IMR-90 (cell line): ENCODE results near the gene ARHGAP15. TPM values are rescaled to one million over a fixed set of nuclear protein-coding genes. Genes with fewer than 3 reads are reported as not detected.

Experiments
- ATAC-seq: fragments of 200-7000 bp; cut with Tn5 transposase; 2 replicates; pipeline ENCODE4 v1.9.1; 2020; ENCODE audit warnings: low read depth, mild to moderate bottlenecking, moderate library complexity
- BruUV-seq: library from RNA; stranded (reverse); fragments of 400-500 nt; replicated peaks from 2 replicates; lab custom pipeline; 2021; lab: Mats Ljungman, UMichigan
- CTCF ChIA-PET: fragments of 300-600 bp; formaldehyde crosslinking; extraction: SDS; loops from one replicate; lab custom pipeline; 2021; ENCODE audit warnings: antibody characterized with exemption; lab: Yijun Ruan, JAX
- POLR2A ChIA-PET: fragments of 300-600 bp; sonication (Branson Sonifier 250); formaldehyde crosslinking; loops from one replicate; lab custom pipeline; 2022; ENCODE audit warnings: antibody characterized with exemption; ENCODE audit not compliant: unreplicated experiment; lab: Charles Lee
- DNase-seq: peaks from one replicate; pipeline ENCODE4 v3.0.0; 2013
- H2AFZ ChIP-seq: replicated peaks from 2 replicates; pipeline ENCODE3; 2013; ENCODE audit warnings: low read length, mild to moderate bottlenecking; ENCODE audit not compliant: poor library complexity
- H2AK5ac ChIP-seq: 2 replicates; pipeline ENCODE4 v1.6.1; 2013; ENCODE audit warnings: low read depth, low read length, inconsistent platforms
- H2AK9ac ChIP-seq: replicated peaks from 2 replicates; pipeline ENCODE3; 2013; ENCODE audit warnings: mild to moderate bottlenecking, low read depth, low read length, moderate library complexity; ENCODE audit not compliant: poor library complexity
- H2BK120ac ChIP-seq: 2 replicates; pipeline ENCODE4 v1.6.1; 2013; ENCODE audit warnings: low read depth, low read length, inconsistent platforms
- H2BK15ac ChIP-seq: 3 replicates; pipeline ENCODE4 v1.6.1; 2013; ENCODE audit warnings: low read depth, low read length, inconsistent platforms
- H2BK20ac ChIP-seq: 2 replicates; pipeline ENCODE4 v1.6.1; 2013; ENCODE audit warnings: low read depth, mild to moderate bottlenecking, inconsistent platforms, low read length, moderate library complexity
- H2BK5ac ChIP-seq: 2 replicates; pipeline ENCODE4 v1.6.1; 2013; ENCODE audit warnings: mild to moderate bottlenecking, low read depth, low read length, inconsistent platforms; ENCODE audit not compliant: poor library complexity, severe bottlenecking
- H3K14ac ChIP-seq: replicated peaks from 2 replicates; pipeline ENCODE4 v1.6.1; 2013; ENCODE audit warnings: low read depth, low read length, inconsistent platforms
- H3K18ac ChIP-seq: 2 replicates; pipeline ENCODE4 v1.6.1; 2013; ENCODE audit warnings: low read depth, low read length, control low read depth
- H3K23ac ChIP-seq: 2 replicates; pipeline ENCODE4 v1.6.1; 2013; ENCODE audit warnings: low read depth, low read length, inconsistent platforms
- H3K27ac ChIP-seq: 2 replicates; pipeline ENCODE4 v1.5.1; 2013; ENCODE audit warnings: mild to moderate bottlenecking, control low read depth, low read length; ENCODE audit not compliant: insufficient read depth
- H3K27me3 ChIP-seq: 2 replicates; pipeline ENCODE4 v1.6.1; 2013; ENCODE audit warnings: low read length; ENCODE audit not compliant: control insufficient read depth, insufficient read depth
- H3K36me3 ChIP-seq: 2 replicates; pipeline ENCODE4 v1.6.1; 2013; ENCODE audit warnings: low read length, mixed read lengths; ENCODE audit not compliant: control insufficient read depth, insufficient read depth
- H3K4ac ChIP-seq: 2 replicates; pipeline ENCODE4 v1.6.1; 2013; ENCODE audit warnings: low read depth, low read length, inconsistent platforms
- H3K4me1 ChIP-seq: 2 replicates; pipeline ENCODE4 v1.6.1; 2013; ENCODE audit warnings: low read length, mixed read lengths; ENCODE audit not compliant: control insufficient read depth, insufficient read depth
- H3K4me2 ChIP-seq: 2 replicates; pipeline ENCODE4 v1.6.1; 2013; ENCODE audit warnings: low read depth, mild to moderate bottlenecking, control low read depth, low read length, moderate library complexity
- H3K4me3 ChIP-seq: 2 replicates; pipeline ENCODE4 v1.5.1; 2013; ENCODE audit warnings: low read depth, mild to moderate bottlenecking, control low read depth, low read length, moderate library complexity; ENCODE audit not compliant: insufficient read depth
- H3K56ac ChIP-seq: 2 replicates; pipeline ENCODE4 v1.6.1; 2013; ENCODE audit warnings: low read length, inconsistent platforms; ENCODE audit not compliant: insufficient read depth; ENCODE audit errors: extremely low read depth
- H3K79me1 ChIP-seq, 2 experiments: 2 replicates each; pipeline ENCODE4 v1.6.1; 2013; ENCODE audit warnings: low read length in 2 of 2, inconsistent platforms in 1 of 2, low read depth in 1 of 2
- H3K9ac ChIP-seq: 2 replicates; pipeline ENCODE4 v1.6.1; 2013; ENCODE audit warnings: low read depth, low read length, control low read depth
- H3K9me1 ChIP-seq: 2 replicates; pipeline ENCODE4 v1.6.1; 2013; ENCODE audit warnings: low read length, inconsistent platforms; ENCODE audit not compliant: insufficient read depth
- H3K9me3 ChIP-seq: 2 replicates; pipeline ENCODE4 v1.6.1; 2013; ENCODE audit warnings: low read length; ENCODE audit not compliant: control insufficient read depth, insufficient read depth
- H4K20me1 ChIP-seq: 2 replicates; pipeline ENCODE4 v1.6.1; 2013; ENCODE audit warnings: low read length, inconsistent platforms; ENCODE audit not compliant: insufficient read depth
- H4K5ac ChIP-seq: 2 replicates; pipeline ENCODE4 v1.6.1; 2013; ENCODE audit warnings: mild to moderate bottlenecking, low read depth, low read length, control low read depth
- H4K8ac ChIP-seq, 2 experiments: 2 replicates each; pipeline ENCODE4 v1.6.1; 2013; ENCODE audit warnings: low read depth in 2 of 2, low read length in 2 of 2, control low read depth in 1 of 2, inconsistent platforms in 1 of 2
- H4K91ac ChIP-seq: 2 replicates; pipeline ENCODE4 v1.6.1; 2013; ENCODE audit warnings: low read depth, low read length, inconsistent platforms; ENCODE audit not compliant: insufficient read depth
- BHLHE40 ChIP-seq: fragments of 150-350 bp; IDR thresholded peaks from 2 replicates; pipeline ENCODE4 v1.6.1; 2016; ENCODE audit warnings: mild to moderate bottlenecking, low read depth, low read length
- CEBPB ChIP-seq: IDR thresholded peaks from 2 replicates; pipeline ENCODE4 v1.6.1; 2012; ENCODE audit warnings: low read depth, low read length, improper control_type of control experiment
- CHD1 ChIP-seq: IDR thresholded peaks from 2 replicates; pipeline ENCODE4 v1.6.1; 2012; ENCODE audit warnings: low read depth, low read length, improper control_type of control experiment
- FOS ChIP-seq: fragments of 150-350 bp; IDR thresholded peaks from 2 replicates; pipeline ENCODE4 v1.6.1; 2016; ENCODE audit warnings: low read depth, low read length
- MAFK ChIP-seq: IDR thresholded peaks from 2 replicates; pipeline ENCODE4 v1.6.1; 2012; ENCODE audit warnings: low read depth, low read length, improper control_type of control experiment
- MAZ ChIP-seq: IDR thresholded peaks from 2 replicates; pipeline ENCODE4 v1.6.1; 2012; ENCODE audit warnings: low read depth, mild to moderate bottlenecking, low read length, improper control_type of control experiment, moderate library complexity, borderline replicate concordance
- MXI1 ChIP-seq: IDR thresholded peaks from 2 replicates; pipeline ENCODE4 v1.6.1; 2012; ENCODE audit warnings: low read depth, mild to moderate bottlenecking, low read length, moderate library complexity, borderline replicate concordance
- NFE2L2 ChIP-seq: fragments of 150-350 bp; IDR thresholded peaks from 2 replicates; pipeline ENCODE4 v1.6.1; 2016; ENCODE audit warnings: low read depth, mild to moderate bottlenecking, low read length
- POLR2A ChIP-seq: IDR thresholded peaks from 2 replicates; pipeline ENCODE4 v1.6.1; 2012; ENCODE audit warnings: mild to moderate bottlenecking, low read depth, low read length
- RAD21 ChIP-seq: IDR thresholded peaks from 2 replicates; pipeline ENCODE4 v1.6.1; 2012; ENCODE audit warnings: low read length, improper control_type of control experiment
- RCOR1 ChIP-seq: IDR thresholded peaks from 2 replicates; pipeline ENCODE4 v1.6.1; 2012; ENCODE audit warnings: mild to moderate bottlenecking, low read length, improper control_type of control experiment; ENCODE audit not compliant: insufficient replicate concordance
- RFX5 ChIP-seq: IDR thresholded peaks from 2 replicates; pipeline ENCODE4 v1.8.0; 2012; ENCODE audit warnings: low read depth, mild to moderate bottlenecking, low read length, moderate library complexity
- SMC3 ChIP-seq: fragments of 150-350 bp; IDR thresholded peaks from 2 replicates; pipeline ENCODE4 v1.6.1; 2016; ENCODE audit warnings: low read depth, mild to moderate bottlenecking, antibody characterized with exemption, low read length, moderate library complexity
- WGBS, 2 experiments: methylation state at CpG; one replicate each; pipeline versions ENCODE4 v1.1.5 to v1.1.7; 2013; ENCODE audit warnings: missing lambda C conversion rate in 2 of 2; ENCODE audit not compliant: insufficient read length in 1 of 2; ENCODE audit errors: extremely low coverage in 2 of 2; 5-methylcytosine and 5-hydroxymethylcytosine counted together
- dilution Hi-C: fragments of 300-500 bp; cut with HindIII; formaldehyde crosslinking; loops from one replicate; pipeline ENCODE4 v1.14.3; 2018; ENCODE audit warnings: low sequenced_read_pairs; ENCODE audit not compliant: unreplicated experiment
- in situ Hi-C: fragments of 300-500 bp; cut with MboI; formaldehyde crosslinking; loops from 3 replicates; pipeline ENCODE4 v1.14.3; 2019; ENCODE audit warnings: low sequenced_read_pairs, inconsistent platforms, mixed read lengths
- intact Hi-C: fragments of 100-400 bp; cut with micrococcal nuclease; formaldehyde crosslinking; loops from 2 replicates; pipeline ENCODE4 v1.10.0; 2022
- polyA plus RNA-seq, 3 experiments: library from polyadenylated mRNA; depleted of rRNA; stranded (reverse); fragments of >200 nt; gene quantifications; 2 replicates each; pipeline ENCODE4 v1.2.3, GENCODE V29; 2012; ENCODE audit warnings: low replicate concordance in 1 of 3
- total RNA-seq: library from RNA; depleted of rRNA; stranded (reverse); fragments of >200 nt; gene quantifications from 2 replicates; pipeline ENCODE4 v1.2.3, GENCODE V29; 2012
- TF ChIP-seq, protein P1 (sequence below): fragments of 150-350 bp; IDR thresholded peaks from 2 replicates; pipeline ENCODE4 v1.6.1; 2017; ENCODE audit warnings: mild to moderate bottlenecking, antibody characterized with exemption, low read length, low read depth
- TF ChIP-seq, protein P2 (sequence below): fragments of 150-350 bp; IDR thresholded peaks from 2 replicates; pipeline ENCODE4 v1.6.1; 2016; ENCODE audit warnings: low read depth, mild to moderate bottlenecking, low read length, moderate library complexity, borderline replicate concordance
- TF ChIP-seq, protein P3 (sequence below): conservative IDR thresholded peaks from 2 replicates; pipeline ENCODE4 v1.5.1; 2012; ENCODE audit warnings: mild to moderate bottlenecking, low read depth, low read length, improper control_type of control experiment

The ARHGAP15 gene
- total and polyA plus RNA-seq, 2 of the 4 experiments (the other 2 are of a cell fraction) = not detected

DNA sequence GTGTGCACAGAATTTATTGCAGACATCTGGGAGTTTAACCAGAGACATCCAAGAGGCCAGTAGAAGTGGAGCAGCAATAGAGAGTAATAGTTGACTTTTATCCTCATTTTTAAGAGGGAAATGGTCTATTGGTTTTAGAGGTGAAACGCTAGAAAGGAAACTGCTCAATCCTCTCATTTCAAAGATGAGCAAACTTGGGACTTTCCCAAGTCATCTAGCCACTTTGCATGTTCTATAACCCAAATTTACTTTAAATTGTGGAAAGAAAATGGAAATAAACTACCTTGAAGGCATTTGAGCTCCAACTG is 601.7 kb downstream of the ARHGAP15 start:
- H4K91ac ChIP-seq = no peak overlapping the region
- H3K18ac ChIP-seq = no peak overlapping the region
- no peaks in the 10 kb centered on the region for H3K36me3 ChIP-seq
- no peak for DNase-seq
- in situ Hi-C loops (no loop called here), dilution Hi-C loops (no loop called here), intact Hi-C loops (no loop called here)
- no peaks in the 10 kb centered on the region for H3K9me3 ChIP-seq
- no TSS peak for BruUV-seq
- no peak for ATAC-seq
- no peak overlapping the region for H3K4me2 ChIP-seq
- POLR2A ChIA-PET = no interaction called here
- no CpG with 5 or more reads among the region's 1 CpG for WGBS, 2 experiments
- H3K9me1 ChIP-seq = no peaks in the 10 kb centered on the region
- no peak overlapping the region for H3K14ac ChIP-seq
- no peak overlapping the region for H3K4me3 ChIP-seq
- no peaks in the 10 kb centered on the region for H3K27me3 ChIP-seq
- H3K4ac ChIP-seq = no peak overlapping the region
- no peak overlapping the region for H4K5ac ChIP-seq
- no peaks in the 10 kb centered on the region for H4K20me1 ChIP-seq
- no peak overlapping the region for H2BK120ac ChIP-seq
- TF ChIP-seq SMC3 = no peak
- TF ChIP-seq NFE2L2 = no peak
- no peak for TF ChIP-seq MXI1
- no peak for TF ChIP-seq MAZ
- TF ChIP-seq RCOR1 = no peak
- no peak for TF ChIP-seq FOS
- TF ChIP-seq, protein P1, sequence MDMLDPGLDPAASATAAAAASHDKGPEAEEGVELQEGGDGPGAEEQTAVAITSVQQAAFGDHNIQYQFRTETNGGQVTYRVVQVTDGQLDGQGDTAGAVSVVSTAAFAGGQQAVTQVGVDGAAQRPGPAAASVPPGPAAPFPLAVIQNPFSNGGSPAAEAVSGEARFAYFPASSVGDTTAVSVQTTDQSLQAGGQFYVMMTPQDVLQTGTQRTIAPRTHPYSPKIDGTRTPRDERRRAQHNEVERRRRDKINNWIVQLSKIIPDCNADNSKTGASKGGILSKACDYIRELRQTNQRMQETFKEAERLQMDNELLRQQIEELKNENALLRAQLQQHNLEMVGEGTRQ = no peak
- TF ChIP-seq RFX5 = no peak
- TF ChIP-seq RAD21 = no peak
- no peak for TF ChIP-seq POLR2A
- TF ChIP-seq CEBPB = no peak
- no peak for TF ChIP-seq MAFK
- TF ChIP-seq, protein P2, sequence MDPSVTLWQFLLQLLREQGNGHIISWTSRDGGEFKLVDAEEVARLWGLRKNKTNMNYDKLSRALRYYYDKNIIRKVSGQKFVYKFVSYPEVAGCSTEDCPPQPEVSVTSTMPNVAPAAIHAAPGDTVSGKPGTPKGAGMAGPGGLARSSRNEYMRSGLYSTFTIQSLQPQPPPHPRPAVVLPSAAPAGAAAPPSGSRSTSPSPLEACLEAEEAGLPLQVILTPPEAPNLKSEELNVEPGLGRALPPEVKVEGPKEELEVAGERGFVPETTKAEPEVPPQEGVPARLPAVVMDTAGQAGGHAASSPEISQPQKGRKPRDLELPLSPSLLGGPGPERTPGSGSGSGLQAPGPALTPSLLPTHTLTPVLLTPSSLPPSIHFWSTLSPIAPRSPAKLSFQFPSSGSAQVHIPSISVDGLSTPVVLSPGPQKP = no peak
- TF ChIP-seq BHLHE40 = no peak
- TF ChIP-seq, protein P3, sequence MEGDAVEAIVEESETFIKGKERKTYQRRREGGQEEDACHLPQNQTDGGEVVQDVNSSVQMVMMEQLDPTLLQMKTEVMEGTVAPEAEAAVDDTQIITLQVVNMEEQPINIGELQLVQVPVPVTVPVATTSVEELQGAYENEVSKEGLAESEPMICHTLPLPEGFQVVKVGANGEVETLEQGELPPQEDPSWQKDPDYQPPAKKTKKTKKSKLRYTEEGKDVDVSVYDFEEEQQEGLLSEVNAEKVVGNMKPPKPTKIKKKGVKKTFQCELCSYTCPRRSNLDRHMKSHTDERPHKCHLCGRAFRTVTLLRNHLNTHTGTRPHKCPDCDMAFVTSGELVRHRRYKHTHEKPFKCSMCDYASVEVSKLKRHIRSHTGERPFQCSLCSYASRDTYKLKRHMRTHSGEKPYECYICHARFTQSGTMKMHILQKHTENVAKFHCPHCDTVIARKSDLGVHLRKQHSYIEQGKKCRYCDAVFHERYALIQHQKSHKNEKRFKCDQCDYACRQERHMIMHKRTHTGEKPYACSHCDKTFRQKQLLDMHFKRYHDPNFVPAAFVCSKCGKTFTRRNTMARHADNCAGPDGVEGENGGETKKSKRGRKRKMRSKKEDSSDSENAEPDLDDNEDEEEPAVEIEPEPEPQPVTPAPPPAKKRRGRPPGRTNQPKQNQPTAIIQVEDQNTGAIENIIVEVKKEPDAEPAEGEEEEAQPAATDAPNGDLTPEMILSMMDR = no peak
- no peak for TF ChIP-seq CHD1
- no peak overlapping the region for H3K9ac ChIP-seq
- H3K27ac ChIP-seq = no peak overlapping the region
- no peak overlapping the region for H2BK20ac ChIP-seq
- no peak overlapping the region for H2AFZ ChIP-seq
- H3K4me1 ChIP-seq = no peaks in the 10 kb centered on the region
- H2BK15ac ChIP-seq = no peak overlapping the region
- H2BK5ac ChIP-seq = no peak overlapping the region
- H3K56ac ChIP-seq = no peak overlapping the region
- no peak overlapping the region for H3K23ac ChIP-seq
- no peak overlapping the region for H2AK5ac ChIP-seq
- CTCF ChIA-PET = interaction anchor here (0.6 to 1.0 kb wide), 2 partner anchors 10 kb away, joined by 3 read pairs; no protein-coding TSS in a partner anchor
- H2AK9ac ChIP-seq = no peak overlapping the region
- no peaks in the 10 kb centered on the region for H3K79me1 ChIP-seq
- no peak overlapping the region for H4K8ac ChIP-seq
